Panc1 (cell line): ENCODE data around the gene NFU1. TPM values are rescaled to one million over a fixed set of nuclear protein-coding genes. Genes with fewer than 3 reads are reported as not detected.
A peak's percentile ranks its signal among the peaks of the same experiment; 100 is the strongest.

Source experiments
- ATAC-seq: fragments of 200-7000 bp; cut with Tn5 transposase; 2 replicates; pipeline ENCODE4 v1.9.1; 2020; ENCODE audit warnings: mild to moderate bottlenecking, moderate library complexity
- BruUV-seq: library from RNA; stranded (reverse); fragments of 400-500 nt; replicated peaks from 2 replicates; lab custom pipeline; 2021; lab: Mats Ljungman, UMichigan
- CTCF ChIA-PET: fragments of 300-600 bp; sonication (Branson Sonifier 250); formaldehyde crosslinking; loops from one replicate; lab custom pipeline; 2022; ENCODE audit warnings: antibody characterized with exemption; lab: Charles Lee
- POLR2A ChIA-PET: fragments of 300-600 bp; sonication (Branson Sonifier 250); formaldehyde crosslinking; loops from one replicate; lab custom pipeline; 2022; ENCODE audit warnings: antibody characterized with exemption; lab: Charles Lee
- DNase-seq: peaks from one replicate; pipeline ENCODE4 v3.0.0-alpha.2; 2010; ENCODE audit warnings: low read depth, low spot score
- H3K27ac ChIP-seq: 2 replicates; pipeline ENCODE4 v1.5.1; 2011; ENCODE audit warnings: mild to moderate bottlenecking, low read length, inconsistent platforms
- H3K27me3 ChIP-seq: fragments of 200-500 bp; sonication (Bioruptor generic); 2 replicates; pipeline ENCODE4 v1.6.0; 2014; ENCODE audit warnings: low read length, inconsistent platforms; ENCODE audit not compliant: control insufficient read depth, insufficient read depth
- H3K36me3 ChIP-seq: fragments of 200-500 bp; sonication (Bioruptor generic); 2 replicates; pipeline ENCODE4 v1.5.1; 2014; ENCODE audit warnings: inconsistent platforms, mild to moderate bottlenecking, low read length, moderate library complexity; ENCODE audit not compliant: control insufficient read depth, insufficient read depth
- H3K4me1 ChIP-seq: 2 replicates; pipeline ENCODE4 v1.5.1; 2011; ENCODE audit warnings: inconsistent platforms, mild to moderate bottlenecking, low read length, moderate library complexity; ENCODE audit not compliant: control insufficient read depth, insufficient read depth
- H3K4me3 ChIP-seq, 2 experiments: 2 replicates each; pipeline ENCODE4 v1.5.1; 2011 to 2012; ENCODE audit warnings: low read depth in 2 of 2, low read length in 2 of 2, mild to moderate bottlenecking in 2 of 2, inconsistent platforms in 1 of 2, moderate library complexity in 1 of 2
- H3K9me3 ChIP-seq: fragments of 200-500 bp; sonication (Bioruptor generic); 2 replicates; pipeline ENCODE4 v1.5.1; 2014; ENCODE audit warnings: low read depth, mild to moderate bottlenecking, inconsistent platforms, low read length, moderate library complexity; ENCODE audit not compliant: control insufficient read depth, insufficient read depth
- POLR2AphosphoS5 ChIP-seq: IDR thresholded peaks from 2 replicates; pipeline ENCODE4 v1.6.1; 2012; ENCODE audit warnings: mild to moderate bottlenecking, low read depth, low read length, moderate library complexity
- SIN3A ChIP-seq: IDR thresholded peaks from 2 replicates; pipeline ENCODE4 v1.6.1; 2012; ENCODE audit warnings: low read depth, mild to moderate bottlenecking, low read length, moderate library complexity, borderline replicate concordance; ENCODE audit not compliant: insufficient read depth
- TCF7L2 ChIP-seq: IDR thresholded peaks from 2 replicates; pipeline ENCODE4 v1.6.1; 2011; ENCODE audit warnings: mild to moderate bottlenecking, low read depth, low read length, inconsistent platforms
- in situ Hi-C: cut with HindIII; loops from 2 replicates; pipeline ENCODE4 v1.10.0; 2016; ENCODE audit warnings: low sequenced_read_pairs, low pct_unique_long_range_greater_than_20kb
- intact Hi-C: fragments of 100-400 bp; cut with micrococcal nuclease; formaldehyde crosslinking; loops from one replicate; pipeline ENCODE4 v1.10.0; 2022; ENCODE audit not compliant: unreplicated experiment
- total RNA-seq: library from RNA; stranded (reverse); gene quantifications from one replicate; pipeline ENCODE4 v1.2.1, GENCODE V29; 2021; ENCODE audit not compliant: unreplicated experiment
- TF ChIP-seq, protein P1 (sequence below), 2 experiments: IDR thresholded peaks; 2 replicates each; pipeline ENCODE4 v1.6.1; 2011 to 2012; ENCODE audit warnings: low read depth in 2 of 2, control low read depth in 1 of 2, low read length in 1 of 2, mild to moderate bottlenecking in 1 of 2, moderate library complexity in 1 of 2; ENCODE audit not compliant: insufficient read depth in 1 of 2
- TF ChIP-seq, protein P2 (sequence below): fragments of 450-650 bp; IDR thresholded peaks from 2 replicates; pipeline ENCODE4 v1.5.1; 2017; ENCODE audit warnings: mild to moderate bottlenecking

Gene NFU1
- total RNA-seq, 1 experiment from 2014 or later = 42.9 TPM

DNA sequence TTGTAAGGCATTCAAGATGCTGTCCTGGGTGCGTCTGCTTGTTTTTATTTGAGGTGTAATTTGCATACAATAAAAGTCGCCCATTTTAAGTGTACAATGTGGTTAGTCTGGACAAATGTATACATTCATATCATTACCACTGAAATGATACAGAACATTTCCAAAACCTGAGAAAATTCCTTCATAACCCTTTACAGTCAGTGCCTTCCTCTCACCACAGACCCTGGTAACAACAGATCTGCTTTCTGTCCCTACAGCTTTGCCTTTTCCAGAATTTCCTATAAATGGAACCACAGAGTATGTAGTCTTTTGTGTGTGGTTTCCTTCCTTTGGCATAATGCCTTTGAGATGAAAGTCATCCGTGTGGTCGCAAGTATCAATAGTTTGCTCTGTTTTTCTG lies 45.8 kb upstream of the NFU1 start:
- ATAC-seq = no peak
- Histone ChIP-seq H3K36me3 (0 out of 2 replicates have a peak, but pooled peaks cover 4% of the 10 kb centered on the region), H3K4me1 (no peaks in the 10 kb centered on the region), H3K9me3 (no peaks in the 10 kb centered on the region), H3K4me3 (no peak overlapping the region), H3K27me3 (no peaks in the 10 kb centered on the region), H3K27ac (no peak overlapping the region)
- CTCF ChIA-PET = no interaction called here
- intact Hi-C loops = no loop called here
- TSS peak; percentile 4 for BruUV-seq
- no peak for DNase-seq
- TF ChIP-seq, protein P1, sequence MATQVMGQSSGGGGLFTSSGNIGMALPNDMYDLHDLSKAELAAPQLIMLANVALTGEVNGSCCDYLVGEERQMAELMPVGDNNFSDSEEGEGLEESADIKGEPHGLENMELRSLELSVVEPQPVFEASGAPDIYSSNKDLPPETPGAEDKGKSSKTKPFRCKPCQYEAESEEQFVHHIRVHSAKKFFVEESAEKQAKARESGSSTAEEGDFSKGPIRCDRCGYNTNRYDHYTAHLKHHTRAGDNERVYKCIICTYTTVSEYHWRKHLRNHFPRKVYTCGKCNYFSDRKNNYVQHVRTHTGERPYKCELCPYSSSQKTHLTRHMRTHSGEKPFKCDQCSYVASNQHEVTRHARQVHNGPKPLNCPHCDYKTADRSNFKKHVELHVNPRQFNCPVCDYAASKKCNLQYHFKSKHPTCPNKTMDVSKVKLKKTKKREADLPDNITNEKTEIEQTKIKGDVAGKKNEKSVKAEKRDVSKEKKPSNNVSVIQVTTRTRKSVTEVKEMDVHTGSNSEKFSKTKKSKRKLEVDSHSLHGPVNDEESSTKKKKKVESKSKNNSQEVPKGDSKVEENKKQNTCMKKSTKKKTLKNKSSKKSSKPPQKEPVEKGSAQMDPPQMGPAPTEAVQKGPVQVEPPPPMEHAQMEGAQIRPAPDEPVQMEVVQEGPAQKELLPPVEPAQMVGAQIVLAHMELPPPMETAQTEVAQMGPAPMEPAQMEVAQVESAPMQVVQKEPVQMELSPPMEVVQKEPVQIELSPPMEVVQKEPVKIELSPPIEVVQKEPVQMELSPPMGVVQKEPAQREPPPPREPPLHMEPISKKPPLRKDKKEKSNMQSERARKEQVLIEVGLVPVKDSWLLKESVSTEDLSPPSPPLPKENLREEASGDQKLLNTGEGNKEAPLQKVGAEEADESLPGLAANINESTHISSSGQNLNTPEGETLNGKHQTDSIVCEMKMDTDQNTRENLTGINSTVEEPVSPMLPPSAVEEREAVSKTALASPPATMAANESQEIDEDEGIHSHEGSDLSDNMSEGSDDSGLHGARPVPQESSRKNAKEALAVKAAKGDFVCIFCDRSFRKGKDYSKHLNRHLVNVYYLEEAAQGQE (IDR thresholded peaks at IDR 0.05; ENCODE audit: insufficient read depth in 1 of 2, low read depth in 2 of 2, low read length in 1 of 2) = no peak
- TF ChIP-seq SIN3A (no peak), TCF7L2 (no peak), POLR2AphosphoS5 (no peak)
- TF ChIP-seq, protein P2, sequence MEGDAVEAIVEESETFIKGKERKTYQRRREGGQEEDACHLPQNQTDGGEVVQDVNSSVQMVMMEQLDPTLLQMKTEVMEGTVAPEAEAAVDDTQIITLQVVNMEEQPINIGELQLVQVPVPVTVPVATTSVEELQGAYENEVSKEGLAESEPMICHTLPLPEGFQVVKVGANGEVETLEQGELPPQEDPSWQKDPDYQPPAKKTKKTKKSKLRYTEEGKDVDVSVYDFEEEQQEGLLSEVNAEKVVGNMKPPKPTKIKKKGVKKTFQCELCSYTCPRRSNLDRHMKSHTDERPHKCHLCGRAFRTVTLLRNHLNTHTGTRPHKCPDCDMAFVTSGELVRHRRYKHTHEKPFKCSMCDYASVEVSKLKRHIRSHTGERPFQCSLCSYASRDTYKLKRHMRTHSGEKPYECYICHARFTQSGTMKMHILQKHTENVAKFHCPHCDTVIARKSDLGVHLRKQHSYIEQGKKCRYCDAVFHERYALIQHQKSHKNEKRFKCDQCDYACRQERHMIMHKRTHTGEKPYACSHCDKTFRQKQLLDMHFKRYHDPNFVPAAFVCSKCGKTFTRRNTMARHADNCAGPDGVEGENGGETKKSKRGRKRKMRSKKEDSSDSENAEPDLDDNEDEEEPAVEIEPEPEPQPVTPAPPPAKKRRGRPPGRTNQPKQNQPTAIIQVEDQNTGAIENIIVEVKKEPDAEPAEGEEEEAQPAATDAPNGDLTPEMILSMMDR = no peak
- in situ Hi-C loops = no loop called here
- POLR2A ChIA-PET = no interaction called here

DNA sequence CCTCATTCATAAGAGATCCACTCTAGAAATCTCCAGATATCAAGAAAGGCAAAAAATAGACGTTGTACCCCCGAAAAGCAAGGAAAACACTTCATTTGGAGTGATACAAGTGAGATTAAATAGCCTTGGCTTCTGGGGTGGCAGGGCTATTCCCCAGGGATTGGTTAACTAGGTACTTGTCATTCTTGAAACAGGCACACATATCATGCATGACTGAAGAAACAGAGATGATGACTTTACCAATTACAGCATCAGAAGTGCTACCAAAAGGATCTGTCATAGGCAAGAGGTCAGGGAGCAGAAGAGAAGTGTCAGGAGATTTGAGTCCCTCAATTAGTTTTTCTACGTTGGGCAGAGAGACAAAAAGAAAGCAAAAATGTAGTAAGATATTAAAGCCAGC lies 45.2 kb upstream of the NFU1 start:
- DNase-seq (no peak), ATAC-seq (no peak)
- in situ Hi-C loops = no loop called here
- ChIA-PET CTCF (no interaction called here), POLR2A (no interaction called here)
- no peak for TF ChIP-seq POLR2AphosphoS5
- no peak for TF ChIP-seq SIN3A
- no peaks in the 10 kb centered on the region for H3K9me3 ChIP-seq
- H3K4me3 ChIP-seq = no peak overlapping the region
- H3K36me3 ChIP-seq = peaks cover 5% of the 10 kb centered on the region; the same call in 1 of the 2 replicates
- no TSS peak for BruUV-seq
- no peaks in the 10 kb centered on the region for H3K27me3 ChIP-seq
- intact Hi-C loops = no loop called here
- H3K4me1 ChIP-seq = no peaks in the 10 kb centered on the region
- no peak overlapping the region for H3K27ac ChIP-seq

DNA sequence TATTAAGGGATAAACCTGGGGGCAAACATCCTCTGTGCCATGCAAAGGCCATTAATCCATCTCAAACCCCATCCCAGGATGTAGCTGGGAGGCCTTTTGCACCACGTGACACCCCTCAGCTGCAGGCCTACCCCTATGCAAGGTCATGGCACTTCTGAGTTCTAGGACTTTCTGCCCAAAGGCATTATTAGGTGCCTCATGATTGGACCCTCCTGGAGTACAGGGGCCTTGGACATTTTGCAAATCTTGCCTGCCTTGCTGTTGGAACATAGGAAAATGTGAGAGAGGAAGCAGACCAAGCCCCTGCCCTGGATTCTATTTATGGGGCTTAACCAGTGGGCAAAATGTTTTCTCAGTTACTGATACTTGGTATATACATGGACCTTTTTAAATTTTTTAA lies 44.2 kb upstream of the NFU1 start:
- Histone ChIP-seq H3K27me3 (no peaks in the 10 kb centered on the region), H3K27ac (no peak overlapping the region), H3K4me3 (no peak overlapping the region), H3K4me1 (no peaks in the 10 kb centered on the region), H3K36me3 (peaks cover 5% of the 10 kb centered on the region; the same call in 1 of the 2 replicates), H3K9me3 (no peaks in the 10 kb centered on the region)
- CTCF ChIA-PET = no interaction called here
- BruUV-seq = no TSS peak
- in situ Hi-C loops (no loop called here), intact Hi-C loops (no loop called here)
- DNase-seq (no peak), ATAC-seq (no peak)
- TF ChIP-seq, protein P1 (IDR thresholded peaks at IDR 0.05; ENCODE audit: insufficient read depth in 1 of 2, low read depth in 2 of 2, low read length in 1 of 2) = no peak
- TF ChIP-seq SIN3A (no peak), POLR2AphosphoS5 (no peak), TCF7L2 (no peak)
- TF ChIP-seq, protein P2 = no peak
- POLR2A ChIA-PET = no interaction called here
